Measurements from ENCODE around the gene CAPN7.

The CAPN7 gene

DNA sequence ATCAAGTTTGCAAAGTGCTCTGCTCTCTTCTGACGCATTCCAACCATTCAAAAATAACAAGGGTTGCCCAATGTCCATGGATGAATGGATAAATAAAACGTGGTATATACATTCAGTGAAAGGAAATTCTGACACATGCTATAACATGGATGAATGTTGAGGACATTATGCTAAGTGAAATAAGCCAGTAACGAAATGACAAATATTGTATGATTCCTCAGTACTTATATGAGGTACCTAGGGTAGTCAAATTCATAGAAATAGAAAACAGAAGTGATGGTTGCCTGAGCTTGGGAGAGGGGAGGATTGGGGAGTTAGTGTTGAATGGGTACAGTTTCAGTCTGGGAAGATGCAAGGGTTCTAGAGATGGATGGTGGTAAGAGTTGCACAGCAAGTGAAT, 92.5 kb downstream of the CAPN7 start:
- DNase-seq (ENCODE audit: low read depth), result no peak

DNA sequence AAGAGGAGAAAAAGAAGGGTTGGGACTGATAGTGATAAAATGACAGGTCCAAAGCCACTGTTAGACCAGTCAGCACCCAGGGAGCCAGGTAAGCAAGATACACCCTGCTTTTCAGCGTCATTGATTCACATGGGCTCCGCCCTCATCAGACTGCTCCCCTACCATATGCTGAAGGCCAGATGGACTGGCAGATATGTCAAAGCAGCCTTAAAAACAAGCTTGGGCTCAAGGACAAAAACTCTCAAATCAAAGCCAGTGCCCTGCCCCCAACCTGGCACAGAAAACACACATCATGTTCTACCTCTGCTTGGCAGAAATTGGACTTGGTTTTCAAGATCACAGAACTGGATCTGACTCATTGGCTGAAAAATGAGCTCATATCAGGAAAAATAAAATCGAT, 93.0 kb downstream of the CAPN7 start:
- no peak for DNase-seq (ENCODE audit: low read depth)

GRCh38 chr3:15300323-15301078, 94.5 kb downstream of the CAPN7 start:
- no peak for DNase-seq (ENCODE audit: low read depth)

DNA sequence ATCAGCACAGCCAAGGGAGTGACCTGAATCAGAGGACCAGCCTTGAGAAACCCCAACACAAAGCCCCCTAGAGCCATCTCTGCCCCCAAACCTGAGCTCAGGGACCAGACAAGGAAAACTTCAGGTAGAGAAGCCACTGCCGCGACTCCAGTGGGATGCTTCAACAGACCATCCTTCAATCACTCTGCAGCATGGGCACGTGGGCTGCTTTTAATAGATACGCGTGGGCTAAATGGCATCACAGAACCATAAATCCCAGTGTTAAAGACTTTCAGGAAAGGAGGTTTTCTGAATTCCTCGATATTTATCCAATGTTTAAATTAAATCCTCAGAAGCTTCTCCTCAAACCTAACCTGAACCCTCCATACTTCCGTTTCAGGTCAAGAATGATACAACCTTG, 95.7 kb downstream of the CAPN7 start:
- DNase-seq (ENCODE audit: low read depth), result no peak
